Measurements from ENCODE around the gene PLPPR5. TPM values are rescaled to one million over a fixed set of nuclear protein-coding genes. Genes with fewer than 3 reads are reported as not detected.

Gene PLPPR5
- total RNA-seq, 1 donor from 2014 or later: 0.17 TPM

GRCh38 chr1:98969798-98970490 is 34.7 kb downstream of the PLPPR5 start:
- no peak for TF ChIP-seq CTCF (conservative IDR thresholded peaks at IDR 0.05; ENCODE audit: low read depth, low read length)
- no peak for DNase-seq (ENCODE audit: low read depth)
- no peak overlapping the region for H3K4me3 ChIP-seq (ENCODE audit: low read depth, low read length)

DNA sequence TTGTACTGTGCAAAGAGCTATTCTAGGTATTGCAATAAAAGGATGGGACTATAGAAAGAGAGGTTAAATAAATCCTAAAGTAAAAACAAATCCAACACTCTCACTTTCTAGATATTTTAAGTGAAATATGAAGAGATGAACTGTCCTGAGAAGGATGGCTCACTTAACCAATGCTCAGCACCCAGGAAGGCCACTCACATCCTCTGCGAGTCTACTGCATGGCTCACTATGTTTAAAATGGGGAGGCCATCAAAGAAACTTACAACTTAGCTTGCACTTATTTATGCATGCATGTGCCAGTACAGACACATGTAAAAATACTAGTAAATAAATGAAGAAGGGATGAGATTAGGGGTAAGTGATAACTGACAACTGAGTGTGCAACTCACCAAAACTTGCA is 37.5 kb downstream of the PLPPR5 start:
- DNase-seq (ENCODE audit: low read depth): no peak
- no peak overlapping the region for H3K4me3 ChIP-seq (ENCODE audit: low read depth, low read length)
- TF ChIP-seq CTCF (conservative IDR thresholded peaks at IDR 0.05; ENCODE audit: low read depth, low read length): no peak

- DNase-seq (ENCODE audit: low read depth): no peak
- no peak overlapping the region for H3K4me3 ChIP-seq (ENCODE audit: low read depth, low read length)
- TF ChIP-seq CTCF (conservative IDR thresholded peaks at IDR 0.05; ENCODE audit: low read depth, low read length): no peak
Measured at GRCh38 chr1:98965394-98965793, 39.3 kb downstream of the PLPPR5 start.

DNA sequence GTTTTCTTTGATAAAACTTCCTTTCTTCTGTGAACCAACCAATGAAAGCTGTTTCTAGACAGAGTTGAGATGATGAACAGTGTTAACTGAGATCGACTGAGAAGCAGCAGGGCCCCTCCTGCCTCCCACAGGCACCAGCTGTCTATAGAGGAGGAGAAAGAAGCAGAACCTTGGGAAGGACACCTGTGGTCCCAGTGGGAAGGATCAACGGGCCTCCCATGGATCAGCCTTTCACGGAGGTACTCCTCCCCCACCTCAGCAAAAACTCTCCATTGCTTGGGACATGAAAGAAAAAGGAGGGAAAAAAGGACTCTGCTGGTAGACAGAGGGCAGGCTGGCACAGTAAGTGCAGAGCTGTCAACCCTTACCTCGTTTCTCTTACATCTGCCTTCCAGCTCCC is 40.5 kb downstream of the PLPPR5 start:
- H3K4me3 ChIP-seq (ENCODE audit: low read depth, low read length): no peak overlapping the region
- TF ChIP-seq CTCF (conservative IDR thresholded peaks at IDR 0.05; ENCODE audit: low read depth, low read length): no peak
- no peak for DNase-seq (ENCODE audit: low read depth)

- H3K4me3 ChIP-seq (ENCODE audit: low read depth, low read length): no peak overlapping the region
- no peak for DNase-seq (ENCODE audit: low read depth)
- no peak for TF ChIP-seq CTCF (conservative IDR thresholded peaks at IDR 0.05; ENCODE audit: low read depth, low read length)
Measured at GRCh38 chr1:98963064-98963758, 41.5 kb downstream of the PLPPR5 start.

GRCh38 chr1:98962156-98962555 is 42.5 kb downstream of the PLPPR5 start:
- no peak for DNase-seq (ENCODE audit: low read depth)
- TF ChIP-seq CTCF (conservative IDR thresholded peaks at IDR 0.05; ENCODE audit: low read depth, low read length): no peak
- no peak overlapping the region for H3K4me3 ChIP-seq (ENCODE audit: low read depth, low read length)

DNA sequence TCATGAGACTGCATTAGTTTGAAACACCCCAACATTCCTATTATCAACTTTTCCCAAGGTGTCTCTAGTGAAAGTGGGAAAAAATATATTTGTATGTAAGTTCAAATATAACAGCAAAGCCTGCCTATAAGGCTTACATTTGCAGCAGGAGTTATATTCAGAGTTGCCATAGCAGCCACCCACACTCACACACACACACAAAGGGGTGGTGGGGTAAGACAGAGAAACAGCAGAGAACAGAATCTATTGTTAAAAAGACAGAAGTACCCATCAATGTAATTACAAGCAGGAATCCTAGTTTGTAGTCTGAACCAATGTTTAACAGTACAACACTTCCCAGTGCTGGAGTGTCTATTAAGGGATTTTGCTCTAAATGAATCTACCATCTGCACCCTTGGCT is 55.0 kb downstream of the PLPPR5 start:
- DNase-seq (ENCODE audit: low read depth): no peak
- no peak for TF ChIP-seq CTCF (conservative IDR thresholded peaks at IDR 0.05; ENCODE audit: low read depth, low read length)

More for the DNA sequence above, 55.0 kb downstream of the PLPPR5 start:
- H3K4me3 ChIP-seq (ENCODE audit: low read depth, low read length): no peak overlapping the region

All from epithelial cell of proximal tubule (primary cell).